NCI-H1930 (cell line): ENCODE measurements around the gene ERC2.

Source experiments
- DNase-seq, 2 experiments: peaks; one replicate each; lab custom pipeline; 2025; lab: John Stamatoyannopoulos, UW

ERC2 gene

GRCh38 chr3:56253941-56254665 is 214.2 kb downstream of the ERC2 start:
- DNase-seq, result no peak

GRCh38 chr3:56251343-56251945 is 216.8 kb downstream of the ERC2 start:
- peak in 1 of 2 experiments; percentile 45 for DNase-seq

GRCh38 chr3:56248021-56248420 is 220.2 kb downstream of the ERC2 start:
- no peak for DNase-seq

GRCh38 chr3:56238299-56238698 is 230.0 kb downstream of the ERC2 start:
- no peak for DNase-seq

- DNase-seq, result no peak
Observed at GRCh38 chr3:56233742-56234141, 234.5 kb downstream of the ERC2 start.

- no peak for DNase-seq
Observed at GRCh38 chr3:56229311-56229710, 239.0 kb downstream of the ERC2 start.

- no peak for DNase-seq
Observed at GRCh38 chr3:56222866-56223265, 245.4 kb downstream of the ERC2 start.

GRCh38 chr3:56219894-56220805 is 248.1 kb downstream of the ERC2 start:
- no peak for DNase-seq

- no peak for DNase-seq
Observed at GRCh38 chr3:56209982-56210751, 258.1 kb downstream of the ERC2 start.

GRCh38 chr3:56207922-56208321 is 260.3 kb downstream of the ERC2 start:
- DNase-seq, result no peak

- peak; percentile 71 to 84 for DNase-seq
Observed at GRCh38 chr3:56205406-56205805, 262.9 kb downstream of the ERC2 start.

GRCh38 chr3:56202997-56203396 is 265.3 kb downstream of the ERC2 start:
- no peak for DNase-seq

- no peak for DNase-seq
Observed at GRCh38 chr3:56201407-56201806, 266.9 kb downstream of the ERC2 start.

- no peak for DNase-seq
Observed at GRCh38 chr3:56200251-56200650, 268.0 kb downstream of the ERC2 start.

GRCh38 chr3:56197991-56198390 is 270.3 kb downstream of the ERC2 start:
- no peak for DNase-seq

GRCh38 chr3:56197259-56197965 is 270.9 kb downstream of the ERC2 start:
- no peak for DNase-seq

GRCh38 chr3:56196700-56197099 is 271.6 kb downstream of the ERC2 start:
- no peak for DNase-seq

GRCh38 chr3:56193519-56193918 is 274.7 kb downstream of the ERC2 start:
- DNase-seq, result no peak

- DNase-seq, result no peak
Observed at GRCh38 chr3:56192001-56192400, 276.3 kb downstream of the ERC2 start.

- no peak for DNase-seq
Observed at GRCh38 chr3:56190771-56191305, 277.4 kb downstream of the ERC2 start.

GRCh38 chr3:56190130-56190529 is 278.1 kb downstream of the ERC2 start:
- DNase-seq, result no peak
